H54 (cell line): ENCODE results near the gene LY9.
"Not testable (repeated sequence)": the region's sequence is repeated elsewhere in the genome, so short reads cannot be mapped to it uniquely, and the experiment has no call there.

Experiments
- DNase-seq: peaks from one replicate; pipeline ENCODE4 v3.0.0; 2011; ENCODE audit warnings: low spot score, mixed read lengths; ENCODE audit not compliant: insufficient read length
- FAIRE-seq: peaks from 3 replicates; lab custom pipeline; 2011; peaks lifted over from hg19 to GRCh38; lab: Jason Lieb, UNC
- POLR2A ChIP-seq: IDR thresholded peaks from 2 replicates; pipeline ENCODE4 v1.6.1; 2011; ENCODE audit warnings: low read depth, mild to moderate bottlenecking, low read length

LY9 gene

GRCh38 chr1:160865337-160865736 is 69.4 kb downstream of the LY9 start:
- no peak for FAIRE-seq
- DNase-seq = no peak
- no peak for TF ChIP-seq POLR2A

GRCh38 chr1:160866001-160866694 is 70.2 kb downstream of the LY9 start:
- FAIRE-seq = no peak
- no peak for DNase-seq
- no peak for TF ChIP-seq POLR2A

- DNase-seq (no peak), FAIRE-seq (no peak)
- no peak for TF ChIP-seq POLR2A
Observed at GRCh38 chr1:160866695-160867260, 70.8 kb downstream of the LY9 start.

DNA sequence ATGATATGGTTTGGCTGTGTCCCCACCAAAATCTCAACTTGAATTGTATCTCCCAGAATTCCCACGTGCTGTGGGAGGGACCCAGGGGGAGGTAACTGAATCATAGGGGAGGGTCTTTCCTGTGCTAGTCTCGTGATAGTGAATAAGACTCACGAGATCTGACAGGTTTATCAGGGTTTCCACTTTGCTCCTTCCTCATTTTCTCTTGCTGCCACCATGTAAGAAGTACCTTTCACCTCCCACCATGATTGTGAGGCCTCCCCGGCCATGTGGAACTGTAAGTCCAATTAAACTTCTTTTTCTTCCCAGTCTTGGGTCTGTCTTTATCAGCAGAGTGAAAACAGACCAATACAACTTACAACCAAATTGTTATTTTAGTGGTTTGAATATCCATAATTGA is 71.7 kb downstream of the LY9 start:
- not testable (repeated sequence) for DNase-seq, FAIRE-seq

- no peak for DNase-seq
- no peak for TF ChIP-seq POLR2A
- FAIRE-seq = no peak
Observed at GRCh38 chr1:160868141-160868540, 72.2 kb downstream of the LY9 start.

- TF ChIP-seq POLR2A = no peak
- FAIRE-seq = no peak
Observed at GRCh38 chr1:160874935-160875334, 79.0 kb downstream of the LY9 start.

DNA sequence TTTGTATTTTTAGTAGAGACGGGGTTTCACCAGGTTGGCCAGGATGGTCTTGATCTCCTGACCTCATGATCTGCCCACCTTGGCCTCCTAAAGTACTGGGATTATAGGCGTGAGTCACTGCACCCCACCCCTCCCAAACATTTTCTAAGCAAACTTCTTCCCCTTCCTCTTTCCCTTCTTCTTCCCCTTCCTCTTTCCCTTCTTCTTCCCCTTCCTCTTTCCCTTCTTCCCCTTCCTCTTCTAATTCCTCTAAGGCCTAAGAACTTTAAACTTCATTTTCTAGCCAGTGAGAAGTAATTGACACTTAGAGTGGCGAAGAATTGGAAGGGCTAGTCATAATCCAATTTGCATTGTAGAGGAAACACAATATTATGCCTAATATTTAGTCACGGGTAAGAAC is 79.6 kb downstream of the LY9 start:
- FAIRE-seq, DNase-seq: not testable (repeated sequence)

More at GRCh38 chr1:160874935-160875334, 79.0 kb downstream of the LY9 start:
- no peak for DNase-seq

GRCh38 chr1:160876311-160876710 is 80.3 kb downstream of the LY9 start:
- no peak for DNase-seq
- no peak for FAIRE-seq
- TF ChIP-seq POLR2A = no peak

GRCh38 chr1:160877221-160877620 is 81.2 kb downstream of the LY9 start:
- FAIRE-seq (no peak), DNase-seq (no peak)

More at GRCh38 chr1:160877221-160877620, 81.2 kb downstream of the LY9 start:
- no peak for TF ChIP-seq POLR2A
